Type B pancreatic cell (in vitro differentiated cells): ENCODE measurements around the gene HM13. TPM values are rescaled to one million over a fixed set of nuclear protein-coding genes. Genes with fewer than 3 reads are reported as not detected.
"Not testable (repeated sequence)": the region's sequence is repeated elsewhere in the genome, so short reads cannot be mapped to it uniquely, and the experiment has no call there.

Experiments
- DNase-seq: peaks from one replicate; pipeline ENCODE4 v3.0.0; 2021; ENCODE audit warnings: mixed read lengths; ENCODE audit not compliant: unreplicated experiment; ENCODE audit errors: extremely low spot score
- H3K27ac Mint-ChIP-seq: 2 replicates; pipeline ENCODE4 v1.8.0; 2021; ENCODE audit warnings: mild to moderate bottlenecking, mixed read lengths
- H3K27me3 Mint-ChIP-seq: 2 replicates; pipeline ENCODE4 v1.8.0; 2021; ENCODE audit warnings: mixed read lengths
- H3K36me3 Mint-ChIP-seq: 2 replicates; pipeline ENCODE4 v1.8.0; 2021; ENCODE audit warnings: mixed read lengths
- H3K4me1 Mint-ChIP-seq: one replicate; pipeline ENCODE4 v1.8.0; 2021; ENCODE audit warnings: mixed read lengths; ENCODE audit not compliant: unreplicated experiment
- H3K4me3 Mint-ChIP-seq: 2 replicates; pipeline ENCODE4 v1.8.0; 2021; ENCODE audit warnings: mild to moderate bottlenecking, mixed read lengths
- H3K9me3 Mint-ChIP-seq: 2 replicates; pipeline ENCODE4 v1.8.0; 2021; ENCODE audit warnings: mixed read lengths
- CTCF ChIP-seq: fragments of 200-600 bp; sonication (generic); conservative IDR thresholded peaks from 2 replicates; pipeline ENCODE4 v1.5.0; 2021; ENCODE audit warnings: antibody characterized with exemption, mild to moderate bottlenecking
- total RNA-seq: library from RNA; stranded (reverse); gene quantifications from 2 replicates; pipeline ENCODE4 v1.2.1, GENCODE V29; 2021; ENCODE audit warnings: low replicate concordance

The HM13 gene
- total RNA-seq, 1 donor from 2014 or later: 246 TPM

- H3K4me3 Mint-ChIP-seq: peak overlapping the region; percentile 26
- TF ChIP-seq CTCF: no peak
- H3K9me3 Mint-ChIP-seq: no peaks in the 10 kb centered on the region
- peak; percentile 81 for DNase-seq
- no peaks in the 10 kb centered on the region for H3K36me3 Mint-ChIP-seq
- H3K27me3 Mint-ChIP-seq: no peaks in the 10 kb centered on the region
- H3K4me1 Mint-ChIP-seq: peaks cover 37% of the 10 kb centered on the region
- peak overlapping the region; percentile 85 for H3K27ac Mint-ChIP-seq
Measured at GRCh38 chr20:31594558-31595379, 80.5 kb downstream of the HM13 start.

- Mint-ChIP-seq H3K27me3 (no peaks in the 10 kb centered on the region), H3K36me3 (no peaks in the 10 kb centered on the region), H3K27ac (peak overlapping the region; percentile 85), H3K4me3 (peak overlapping the region; percentile 46), H3K9me3 (no peaks in the 10 kb centered on the region), H3K4me1 (peaks cover 37% of the 10 kb centered on the region)
- DNase-seq: no peak
- no peak for TF ChIP-seq CTCF
Measured at GRCh38 chr20:31595380-31595653, 81.1 kb downstream of the HM13 start.

- H3K4me3 Mint-ChIP-seq: peak overlapping the region; percentile 46
- no peak for TF ChIP-seq CTCF
Measured at GRCh38 chr20:31595654-31596411, 81.6 kb downstream of the HM13 start.

GRCh38 chr20:31596412-31596715, 82.1 kb downstream of the HM13 start:
- not testable (repeated sequence) for H3K9me3 Mint-ChIP-seq, H3K36me3 Mint-ChIP-seq, H3K27me3 Mint-ChIP-seq, DNase-seq
- Mint-ChIP-seq H3K4me1 (peaks cover 30% of the 10 kb centered on the region), H3K4me3 (peak overlapping the region; percentile 46), H3K27ac (peak overlapping the region; percentile 85)

More at GRCh38 chr20:31595654-31596411, 81.6 kb downstream of the HM13 start:
- DNase-seq: peak; percentile 97
- Mint-ChIP-seq H3K27ac (peak overlapping the region; percentile 85), H3K27me3 (no peaks in the 10 kb centered on the region), H3K4me1 (peaks cover 35% of the 10 kb centered on the region), H3K36me3 (no peaks in the 10 kb centered on the region), H3K9me3 (no peaks in the 10 kb centered on the region)

- no peaks in the 10 kb centered on the region for H3K9me3 Mint-ChIP-seq
- H3K27me3 Mint-ChIP-seq: no peaks in the 10 kb centered on the region
- no peak for DNase-seq
- peak overlapping the region; percentile 63 for H3K4me3 Mint-ChIP-seq
- peaks cover 30% of the 10 kb centered on the region for H3K4me1 Mint-ChIP-seq
- no peaks in the 10 kb centered on the region for H3K36me3 Mint-ChIP-seq
- peak; percentile 9 for TF ChIP-seq CTCF
- peak overlapping the region; percentile 79 for H3K27ac Mint-ChIP-seq
Measured at GRCh38 chr20:31596831-31597480, 82.7 kb downstream of the HM13 start.

GRCh38 chr20:31597481-31597855, 83.2 kb downstream of the HM13 start:
- Mint-ChIP-seq H3K27ac (peak overlapping the region; percentile 79), H3K9me3 (no peaks in the 10 kb centered on the region), H3K36me3 (no peaks in the 10 kb centered on the region), H3K4me1 (peaks cover 33% of the 10 kb centered on the region), H3K4me3 (no peak overlapping the region), H3K27me3 (no peaks in the 10 kb centered on the region)
- no peak for TF ChIP-seq CTCF
- no peak for DNase-seq
